CD4-positive, alpha-beta T cell treated with Interleukin-17A for 1 hour (primary cell): ENCODE results near the gene MTOR.
"Not testable (repeated sequence)": the region's sequence is repeated elsewhere in the genome, so short reads cannot be mapped to it uniquely, and the experiment has no call there.

Experiments
- DNase-seq: peaks from one replicate; pipeline ENCODE4 v3.0.0-alpha.2; 2020

The MTOR gene

DNA sequence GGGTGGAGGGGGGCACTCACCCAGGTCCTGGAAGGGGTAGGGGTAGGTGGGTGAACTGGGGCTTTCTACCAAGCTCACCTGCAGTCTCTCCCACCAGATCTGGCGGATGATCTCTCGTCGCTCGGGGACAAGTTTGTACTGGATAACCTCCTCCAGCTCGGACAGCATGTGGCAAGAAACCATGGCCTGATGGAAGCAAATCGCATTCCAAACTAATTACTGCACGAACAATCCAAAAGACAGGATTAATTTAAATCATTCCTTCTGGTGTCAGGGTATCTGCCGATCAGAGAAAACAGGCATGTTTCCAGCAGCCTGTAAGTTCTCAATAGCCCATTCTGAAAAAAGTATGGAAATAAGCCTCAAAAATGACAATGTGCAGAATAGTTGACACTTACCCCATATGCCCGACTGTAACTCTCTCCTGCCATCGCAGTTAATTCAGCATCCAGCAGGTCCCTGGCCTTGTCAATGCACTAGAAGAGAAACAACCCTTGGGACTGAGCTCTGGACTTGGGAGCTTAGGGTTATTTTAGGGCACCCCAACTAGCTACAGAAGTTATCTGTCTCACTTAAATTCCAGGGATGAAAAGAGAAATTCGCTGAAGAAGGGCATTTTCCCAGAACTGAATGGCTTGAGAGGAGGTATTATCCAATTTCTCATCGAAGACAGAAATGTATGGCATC, 117.6 kb downstream of the MTOR start:
- no peak for DNase-seq

DNA sequence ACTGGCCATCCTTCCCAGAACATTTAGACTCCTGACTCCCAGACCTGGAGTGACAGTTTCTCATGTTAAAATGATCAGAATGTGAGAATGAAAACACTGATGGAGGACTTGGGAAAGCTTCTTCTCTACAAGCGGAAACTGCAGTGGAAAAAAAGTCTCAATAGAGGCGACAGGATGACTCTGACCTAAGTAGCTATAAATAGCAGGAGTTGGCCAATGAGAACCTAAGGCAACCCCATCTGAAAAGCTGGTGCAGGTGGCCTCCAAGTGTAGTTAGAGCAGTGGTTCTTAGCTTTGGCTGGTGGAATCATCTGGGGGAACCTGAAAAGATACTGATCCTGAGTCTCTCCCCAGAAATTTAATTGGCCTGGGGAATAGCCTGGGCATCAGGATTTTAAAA, 118.4 kb downstream of the MTOR start:
- DNase-seq = no peak

DNA sequence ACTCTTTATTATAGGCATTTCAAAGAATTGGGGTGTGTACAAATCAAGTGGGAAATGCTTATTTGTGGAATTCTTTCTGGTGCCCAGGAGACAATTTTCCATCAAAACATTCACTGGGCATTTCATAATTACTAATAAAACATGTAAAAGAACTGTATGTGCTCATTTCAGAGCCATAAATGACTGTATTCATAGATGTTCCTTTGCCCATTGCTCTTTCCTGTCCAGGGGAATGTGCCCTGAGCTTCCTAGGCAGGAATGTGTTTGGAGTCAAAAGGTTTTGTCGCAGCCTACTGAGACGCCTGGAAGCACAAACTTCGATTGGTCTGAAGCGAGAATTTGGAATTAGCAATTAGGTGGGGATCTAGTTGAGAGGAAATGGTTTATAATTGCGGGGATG, 119.0 kb downstream of the MTOR start:
- DNase-seq = no peak

DNA sequence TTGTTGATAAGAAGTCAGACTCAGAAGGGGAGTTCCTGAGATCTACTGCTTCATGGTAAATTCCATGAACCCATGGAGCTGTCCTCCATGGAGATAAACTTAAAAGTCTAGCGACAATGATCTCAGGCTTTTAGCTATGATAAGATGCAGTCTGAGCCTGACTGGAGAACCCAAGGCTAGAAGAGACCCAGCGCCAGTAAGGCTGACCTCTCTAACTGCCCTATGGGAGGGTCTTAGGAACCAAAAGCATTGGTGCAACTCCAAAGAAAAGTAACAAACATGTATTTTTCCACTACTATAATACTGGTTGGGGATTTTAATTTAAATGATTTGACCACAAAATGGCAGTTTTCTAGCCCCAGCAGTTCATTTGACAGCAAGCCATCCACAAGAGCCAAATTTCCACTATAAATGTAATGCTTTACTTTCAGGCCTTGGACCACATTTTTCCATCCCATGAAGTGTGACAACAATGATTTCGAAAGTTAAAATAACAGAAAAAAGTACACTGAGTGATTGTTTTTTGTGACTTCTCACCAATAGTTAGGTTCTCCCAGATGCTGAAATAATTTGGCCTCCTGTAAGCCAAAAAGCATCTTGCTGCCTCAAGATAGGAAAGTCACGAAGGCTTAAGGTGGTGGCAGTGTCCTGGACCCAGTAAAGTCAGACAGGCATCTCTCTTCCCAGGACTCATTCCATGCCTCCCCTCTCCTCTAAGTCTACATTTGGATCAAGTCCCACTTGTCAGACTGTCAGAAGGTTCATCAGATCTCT, 119.5 kb downstream of the MTOR start:
- DNase-seq = no peak

DNA sequence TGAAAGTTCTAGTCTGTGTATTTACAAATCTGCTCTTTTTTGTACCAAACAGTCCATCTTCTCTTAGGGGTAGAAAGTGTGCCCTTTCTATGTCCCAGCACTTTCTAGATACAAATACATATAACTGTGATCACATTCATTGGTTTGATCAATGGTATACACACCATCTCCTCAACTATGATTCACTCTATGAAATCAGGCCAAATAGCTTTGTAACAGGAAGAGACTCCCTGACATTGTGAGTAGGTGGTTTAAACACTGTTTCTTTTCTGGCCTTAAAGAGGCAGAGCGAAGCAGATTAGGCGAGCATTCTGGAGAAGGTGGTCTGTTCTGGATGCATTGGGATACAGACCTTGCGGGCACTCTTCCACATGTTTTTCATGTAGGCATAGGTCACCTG, 123.4 kb downstream of the MTOR start:
- no peak for DNase-seq

DNA sequence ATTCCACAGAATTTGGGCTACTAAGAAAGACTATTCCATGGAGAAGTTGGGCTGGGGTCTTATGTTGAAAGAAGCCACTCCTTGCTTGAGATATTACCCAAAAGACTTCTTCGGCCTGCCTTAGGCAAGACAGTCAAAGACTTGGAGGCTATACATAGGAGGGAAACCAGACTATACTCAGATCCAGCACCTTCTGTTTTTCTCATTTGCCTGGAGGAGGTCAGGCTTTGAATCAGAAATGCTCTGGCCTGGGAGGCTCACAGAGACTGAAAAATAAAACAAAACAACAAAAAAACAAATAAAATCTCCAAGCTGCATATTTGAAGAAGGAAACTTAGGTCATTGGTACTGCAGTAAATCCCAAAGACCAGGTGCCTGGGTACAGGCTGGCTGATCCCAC, 124.3 kb downstream of the MTOR start:
- no peak for DNase-seq

DNA sequence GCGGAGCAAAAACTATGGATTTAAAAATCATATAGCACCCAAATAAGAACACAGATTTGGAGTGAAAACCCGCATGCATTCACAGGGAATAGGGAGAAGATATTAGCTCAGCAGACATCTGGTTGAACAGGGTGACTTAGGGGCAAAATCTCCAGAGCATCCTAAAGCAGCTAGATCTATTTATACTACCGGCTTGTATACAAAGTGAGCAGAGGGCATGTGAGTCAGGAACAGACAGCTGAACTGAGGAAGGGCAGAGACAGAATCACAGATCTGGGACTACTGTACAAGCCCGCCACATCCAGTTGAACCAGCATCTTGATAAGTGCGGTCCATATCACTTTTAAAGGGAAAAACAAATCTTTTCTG, 127.5 kb downstream of the MTOR start:
- no peak for DNase-seq

DNA sequence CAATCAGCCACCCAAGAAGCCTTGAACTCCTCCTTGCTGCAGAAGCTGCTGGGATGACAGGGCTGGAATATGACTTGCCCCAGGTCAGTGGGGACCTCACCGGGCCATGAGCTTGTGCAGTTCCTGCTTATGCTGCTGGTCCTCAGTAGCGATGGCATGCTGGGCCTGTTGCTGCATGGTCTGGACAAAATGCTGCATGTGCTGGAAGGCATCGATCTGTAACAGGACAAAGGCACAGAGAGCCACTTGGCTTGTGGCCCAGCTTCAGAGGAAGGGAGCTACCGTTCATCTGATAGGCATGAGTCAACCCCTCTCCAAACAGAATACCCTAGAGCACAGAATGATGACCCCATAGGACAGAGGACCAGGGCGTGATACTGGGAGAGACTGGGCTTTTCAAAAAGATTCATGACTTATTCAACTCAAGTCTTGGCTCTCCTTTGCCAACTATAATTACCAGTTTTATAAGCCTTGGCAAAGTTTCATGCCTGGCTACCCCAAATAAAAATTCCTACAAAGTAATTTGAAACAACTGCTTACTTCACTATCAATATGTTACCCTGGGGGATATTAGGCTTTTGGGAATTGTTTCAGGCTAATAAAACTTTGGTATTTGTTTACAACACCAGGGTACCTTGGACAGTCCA, 128.0 kb downstream of the MTOR start:
- DNase-seq = no peak

DNA sequence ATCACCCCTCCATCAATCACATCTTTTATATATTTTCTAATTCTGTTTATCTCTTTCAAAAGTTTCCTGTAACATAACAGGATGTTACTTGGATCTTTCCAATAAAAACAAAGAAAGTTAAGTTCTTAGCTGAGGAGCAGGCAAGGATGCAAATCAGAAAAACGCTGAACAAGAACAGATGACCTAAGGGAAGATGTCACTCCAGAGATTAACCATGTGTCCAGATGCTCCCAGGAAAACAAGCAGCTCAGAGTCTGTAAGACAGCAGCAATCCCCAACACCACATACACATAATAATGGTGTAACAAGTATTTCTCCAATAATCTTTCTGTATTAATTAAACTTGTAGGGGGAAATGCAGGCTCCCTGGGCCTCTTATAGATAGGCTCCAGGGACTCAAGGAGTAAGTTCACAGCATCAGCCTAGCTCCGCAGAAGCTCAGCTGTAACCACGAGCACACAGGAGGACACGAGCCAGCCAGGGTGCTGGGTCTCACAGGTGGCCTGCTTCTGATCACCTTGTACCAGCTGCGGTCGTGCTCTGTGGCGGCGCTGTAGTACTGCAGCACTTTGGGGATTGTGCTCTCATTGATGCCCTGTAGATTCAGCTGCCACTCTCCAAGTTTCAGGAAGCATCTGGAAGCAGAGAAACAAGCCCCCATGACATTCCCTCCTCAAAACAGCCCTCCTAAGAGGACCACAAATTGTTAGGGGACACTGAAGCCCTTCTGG, 129.6 kb downstream of the MTOR start:
- DNase-seq = no peak

DNA sequence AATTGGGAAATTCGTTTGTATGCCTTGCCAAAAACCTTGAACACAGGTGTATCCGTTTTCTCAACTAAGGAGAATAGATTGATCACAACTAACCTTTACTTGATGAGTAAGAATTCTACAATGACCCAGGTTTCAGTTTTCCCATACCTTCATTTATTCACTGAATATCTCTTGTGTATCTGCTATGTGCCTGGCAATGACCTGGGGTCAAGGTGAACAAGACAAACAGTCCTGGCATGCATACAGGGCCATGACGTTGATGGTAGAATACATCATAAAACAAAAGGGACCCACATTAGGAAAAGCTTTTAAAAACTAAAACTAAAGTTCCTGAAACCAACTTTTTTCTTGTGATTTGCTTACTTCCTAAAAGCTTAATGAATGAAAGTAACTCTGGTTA, 130.5 kb downstream of the MTOR start:
- no peak for DNase-seq

DNA sequence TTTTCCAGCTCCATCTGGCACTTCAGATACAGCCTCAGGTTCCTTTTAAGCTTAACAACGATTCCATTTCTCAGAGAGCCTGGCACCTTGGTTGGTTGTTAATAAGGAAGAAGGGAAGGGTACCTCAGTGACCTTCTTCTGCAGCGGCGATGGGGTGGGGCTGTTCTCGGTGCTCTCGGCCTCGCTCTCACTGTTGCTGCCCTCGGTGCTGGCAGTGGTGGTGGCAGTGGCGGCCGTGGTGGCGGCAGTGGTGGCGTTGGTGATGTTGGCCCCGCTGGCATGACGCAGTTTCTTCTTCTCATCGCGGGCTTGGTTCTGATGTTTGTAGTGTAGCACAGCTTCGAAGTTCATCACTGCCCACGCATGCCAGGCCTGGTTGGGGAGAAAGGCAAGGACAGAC, 131.9 kb downstream of the MTOR start:
- no peak for DNase-seq

DNA sequence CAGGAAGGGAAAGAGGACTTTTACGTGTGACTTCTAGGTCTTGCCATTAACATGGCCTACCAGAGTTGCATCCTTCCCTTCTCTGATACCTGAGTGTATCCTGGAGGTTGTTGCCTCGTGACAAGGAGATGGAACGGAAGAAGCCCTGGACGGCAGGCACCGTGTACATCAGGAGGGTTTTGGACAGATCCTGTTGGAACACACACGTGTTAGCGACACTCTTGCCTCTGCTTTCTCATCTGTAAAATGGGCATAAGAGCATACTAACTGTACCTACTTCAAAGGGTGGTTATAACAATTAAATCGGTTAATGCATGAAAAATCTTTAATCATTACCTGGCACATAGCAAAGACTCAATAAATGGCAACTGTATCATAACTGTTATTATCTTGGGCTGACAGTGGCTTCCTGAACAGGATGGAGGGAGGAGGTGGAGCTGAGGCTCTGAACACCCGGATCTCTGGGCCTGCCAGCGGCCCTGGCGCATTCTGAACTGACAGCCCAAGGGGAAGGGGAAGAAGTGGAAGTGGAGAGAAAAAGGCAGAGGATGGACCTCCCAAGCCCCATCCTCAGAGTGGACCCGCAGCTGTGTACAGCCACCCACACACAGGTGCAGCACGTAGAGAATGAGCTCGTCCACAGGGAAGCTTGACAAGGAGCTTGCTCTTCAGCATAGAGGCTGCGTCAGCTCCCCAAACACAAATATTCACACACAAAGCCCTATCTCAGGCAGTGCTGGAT, 132.5 kb downstream of the MTOR start:
- DNase-seq = no peak

DNA sequence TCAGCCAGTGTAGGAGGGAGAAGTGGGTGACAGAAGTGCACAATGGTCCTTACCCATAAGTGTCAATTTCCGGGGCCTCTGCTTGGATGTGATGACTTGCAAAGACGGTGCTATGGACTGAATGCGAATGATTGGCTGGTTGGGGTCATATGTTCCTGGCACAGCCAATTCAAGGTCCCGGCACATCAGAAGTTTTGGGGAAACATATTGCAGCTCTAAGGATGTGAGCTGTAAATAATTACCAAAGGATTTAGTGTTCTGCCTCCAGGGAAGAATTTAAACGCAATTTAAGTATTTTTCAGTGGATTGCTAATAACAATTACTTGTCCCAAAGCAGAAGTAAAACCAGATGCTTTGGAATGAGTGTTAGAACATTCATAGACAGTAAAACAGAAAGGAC, 135.8 kb downstream of the MTOR start:
- no peak for DNase-seq

DNA sequence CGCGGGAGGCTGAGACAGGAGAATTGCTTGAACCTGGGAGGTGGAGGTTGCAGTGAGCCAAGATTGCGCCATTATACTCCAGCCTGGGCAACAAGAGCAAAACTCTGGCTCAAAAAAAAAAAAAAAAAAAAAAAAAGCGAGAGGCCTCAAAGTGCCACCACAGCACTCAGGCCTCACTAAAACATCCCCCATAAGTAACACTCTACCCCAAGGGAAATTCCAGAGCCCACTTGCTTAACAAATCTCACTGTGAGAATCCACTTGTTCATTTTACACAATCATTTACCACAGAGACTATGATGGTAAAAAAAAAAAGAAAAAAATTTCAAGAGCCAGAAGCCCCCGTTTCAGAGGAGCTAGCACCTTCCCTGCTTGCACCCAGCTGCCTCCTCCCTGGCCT, 136.4 kb downstream of the MTOR start:
- DNase-seq = no peak

DNA sequence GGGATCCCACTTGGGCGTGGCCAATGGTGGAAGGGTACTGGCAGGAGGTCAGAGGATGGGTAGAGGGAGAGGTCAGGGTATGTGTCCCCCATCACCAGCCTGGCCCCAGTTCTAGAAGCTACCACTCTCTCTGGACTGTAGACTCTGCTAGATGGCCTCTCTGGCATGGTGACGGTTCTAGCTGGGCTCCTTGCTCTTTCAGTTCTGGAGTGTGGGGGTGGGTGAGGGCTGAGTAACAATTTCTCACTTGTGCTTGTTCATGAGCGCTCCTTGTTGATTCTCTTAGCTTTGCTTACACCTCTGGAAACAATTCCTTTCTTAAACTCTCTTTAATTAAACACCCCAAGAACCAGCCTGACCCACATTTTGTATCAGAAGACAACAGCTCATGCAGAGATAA, 137.4 kb downstream of the MTOR start:
- no peak for DNase-seq

DNA sequence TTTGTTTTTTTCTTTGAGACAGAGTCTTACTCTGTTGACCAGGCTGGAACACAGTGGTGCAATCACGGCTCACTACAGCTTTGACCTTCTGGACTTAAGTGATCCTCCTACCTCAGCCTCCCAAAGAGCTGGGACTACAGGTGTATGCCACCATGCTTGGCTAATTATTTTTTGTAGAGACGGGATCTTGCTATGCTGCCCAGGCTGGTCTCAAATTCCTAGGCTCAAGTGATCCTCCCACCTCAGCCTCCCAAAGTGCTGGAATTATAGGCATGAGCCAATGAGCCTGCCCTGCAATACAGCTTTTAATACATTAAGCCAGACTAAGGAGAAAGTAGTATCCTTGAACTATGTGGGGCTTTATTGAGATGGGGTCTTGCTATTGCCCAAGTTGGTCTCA, 146.0 kb downstream of the MTOR start:
- DNase-seq = no peak

DNA sequence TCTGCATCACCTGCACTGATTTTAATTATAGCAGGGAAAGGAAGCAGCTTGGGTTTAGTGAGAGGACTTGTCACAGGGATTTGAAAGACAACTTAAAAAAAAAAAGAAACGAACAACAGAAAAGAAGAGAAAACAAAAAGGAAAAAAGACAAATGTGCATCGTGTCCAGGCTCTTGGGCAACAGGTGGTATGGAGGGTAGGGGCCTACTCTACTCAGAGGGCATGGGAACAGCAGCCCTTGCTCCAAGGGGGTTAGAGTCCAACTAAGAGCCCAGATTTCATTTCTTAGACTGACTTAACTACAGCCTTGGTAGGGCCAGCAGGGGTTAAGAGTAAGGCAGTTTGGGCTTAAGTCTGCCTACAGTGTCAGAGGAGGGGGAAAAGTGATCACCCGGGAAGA, 147.4 kb downstream of the MTOR start:
- no peak for DNase-seq

DNA sequence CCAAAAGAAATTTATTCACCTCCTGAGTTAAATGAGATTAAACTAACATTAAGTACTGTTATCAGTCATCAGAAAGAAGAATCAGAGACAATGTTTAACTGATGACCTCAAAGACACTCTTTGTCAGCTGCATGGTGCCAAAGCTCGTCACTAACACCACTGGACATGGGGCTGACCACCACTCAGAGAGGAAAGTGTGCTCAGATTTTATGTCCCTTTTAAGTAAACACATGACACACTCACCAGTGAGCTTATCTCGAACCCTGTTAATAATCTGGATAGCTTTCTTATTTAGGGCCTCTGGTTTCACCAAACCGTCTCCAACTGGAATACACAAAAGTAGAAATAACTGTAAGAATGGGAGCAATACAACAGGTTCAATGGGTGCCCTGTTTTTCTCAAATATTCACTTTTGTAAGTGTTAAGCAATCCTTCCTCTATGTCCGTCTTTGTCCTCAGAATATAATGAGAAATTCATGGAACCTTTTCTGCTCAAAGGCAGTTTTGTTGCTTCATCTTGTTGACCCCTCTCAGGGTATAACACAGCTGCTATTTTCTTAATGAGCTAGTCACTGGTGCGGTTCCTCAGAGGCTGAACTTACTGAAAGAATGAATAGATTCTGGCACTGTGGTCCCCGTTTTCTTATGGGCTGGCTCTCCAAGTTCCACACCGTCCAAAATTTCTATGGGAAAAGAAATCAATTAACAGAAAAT, 153.1 kb downstream of the MTOR start:
- no peak for DNase-seq

DNA sequence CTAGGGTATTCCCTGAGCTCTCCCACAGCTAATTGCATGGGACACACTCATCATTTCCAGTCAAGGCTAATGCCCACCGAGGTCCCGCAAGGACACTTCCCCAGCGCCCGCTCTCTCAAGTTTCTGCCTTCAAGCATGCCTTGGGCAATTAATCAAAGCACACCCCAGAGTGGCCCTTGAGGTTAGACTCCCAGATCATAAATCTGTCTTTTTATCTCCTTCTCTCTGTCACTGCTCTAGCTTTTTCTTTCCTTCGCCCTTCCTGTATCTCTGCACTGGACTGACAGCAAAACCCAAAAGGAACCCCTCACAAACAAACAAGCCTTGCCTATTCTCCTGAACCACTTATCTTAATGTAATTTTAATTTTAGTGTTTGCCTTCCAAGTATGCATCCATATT, 154.8 kb downstream of the MTOR start:
- DNase-seq = no peak

DNA sequence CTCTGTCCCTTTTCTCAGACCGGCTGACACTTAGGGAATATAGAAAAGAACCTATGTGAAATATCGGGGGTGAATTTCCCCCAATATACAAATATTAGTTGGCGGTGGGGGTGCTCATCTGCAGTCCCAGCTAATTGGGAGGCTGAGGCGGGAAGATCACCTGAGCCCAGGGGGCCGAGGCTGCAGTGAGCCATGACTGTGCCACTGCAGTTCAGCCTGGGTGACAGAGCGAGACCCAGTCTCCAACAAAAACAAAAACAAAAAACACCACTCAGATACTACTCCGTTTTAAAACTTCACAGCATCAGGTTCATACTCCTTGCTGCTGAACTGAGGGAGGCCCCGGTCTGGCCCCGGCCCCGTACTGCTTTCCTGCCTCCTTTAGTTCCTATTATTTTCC, 156.8 kb downstream of the MTOR start:
- DNase-seq = no peak

DNA sequence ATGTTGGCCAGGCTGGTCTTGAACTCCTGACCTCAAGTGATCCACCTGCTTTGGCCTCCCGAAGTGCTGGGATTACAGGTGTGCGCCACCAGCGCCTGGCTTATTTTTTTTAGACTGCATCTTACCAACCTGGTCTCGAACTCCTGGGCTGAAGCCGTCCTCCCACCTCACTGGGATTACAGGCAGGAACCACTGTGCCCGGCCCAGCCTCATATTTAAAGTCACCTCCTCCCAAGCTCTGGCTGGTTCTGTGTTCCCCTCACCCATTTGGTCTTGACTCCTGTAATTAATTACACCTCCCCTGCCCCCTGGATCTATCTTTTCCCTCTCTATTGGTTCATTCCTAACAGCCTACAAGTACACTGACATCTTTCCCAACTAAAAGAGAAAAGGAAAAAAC, 161.0 kb downstream of the MTOR start:
- DNase-seq = no peak

DNA sequence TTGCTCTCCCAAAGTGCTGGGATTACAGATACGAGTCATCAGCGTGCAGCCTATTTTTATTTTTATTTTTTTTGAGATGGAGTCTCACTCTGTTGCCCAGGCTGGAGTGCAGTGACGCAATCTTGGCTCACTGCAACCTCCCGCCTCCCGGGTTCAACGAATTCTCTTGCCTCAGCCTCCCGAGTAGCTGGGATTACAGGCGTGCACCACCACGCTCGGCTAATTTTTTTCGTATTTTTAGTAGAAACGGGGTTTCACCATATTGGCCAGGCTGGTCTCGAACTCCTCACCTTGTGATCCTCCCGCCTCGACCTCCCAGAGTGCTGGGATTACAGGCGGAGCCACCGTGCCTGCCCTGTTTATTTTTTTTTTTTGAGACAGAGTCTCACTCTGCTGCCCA, 161.5 kb downstream of the MTOR start:
- not testable (repeated sequence) for DNase-seq
